ENCODE data around the gene CELF3.

DNA sequence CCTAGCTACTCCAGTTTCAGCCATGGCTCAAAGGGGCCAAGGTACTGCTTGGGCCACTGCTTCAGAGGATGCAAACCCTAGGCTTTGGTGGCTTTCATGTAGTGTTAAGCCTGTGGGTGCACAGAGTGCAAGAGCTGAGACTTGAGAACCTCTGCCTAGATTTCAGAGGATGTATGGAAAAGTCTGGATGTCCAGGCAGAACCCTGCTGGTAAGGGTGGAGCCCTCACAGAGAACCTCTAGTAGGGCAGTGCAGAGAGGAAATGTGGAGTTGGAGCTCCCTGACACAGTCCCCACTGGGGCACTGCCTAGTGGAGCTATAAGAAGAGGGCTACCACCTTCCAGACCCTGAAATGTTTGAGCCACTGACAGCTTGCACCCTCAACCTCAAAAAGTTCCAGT lies 20.9 kb upstream of the CELF3 start:
- no peak for TF ChIP-seq EZH2phosphoT487 (IDR thresholded peaks at IDR 0.05; ENCODE audit: low read depth)
- TF ChIP-seq, protein P1, sequence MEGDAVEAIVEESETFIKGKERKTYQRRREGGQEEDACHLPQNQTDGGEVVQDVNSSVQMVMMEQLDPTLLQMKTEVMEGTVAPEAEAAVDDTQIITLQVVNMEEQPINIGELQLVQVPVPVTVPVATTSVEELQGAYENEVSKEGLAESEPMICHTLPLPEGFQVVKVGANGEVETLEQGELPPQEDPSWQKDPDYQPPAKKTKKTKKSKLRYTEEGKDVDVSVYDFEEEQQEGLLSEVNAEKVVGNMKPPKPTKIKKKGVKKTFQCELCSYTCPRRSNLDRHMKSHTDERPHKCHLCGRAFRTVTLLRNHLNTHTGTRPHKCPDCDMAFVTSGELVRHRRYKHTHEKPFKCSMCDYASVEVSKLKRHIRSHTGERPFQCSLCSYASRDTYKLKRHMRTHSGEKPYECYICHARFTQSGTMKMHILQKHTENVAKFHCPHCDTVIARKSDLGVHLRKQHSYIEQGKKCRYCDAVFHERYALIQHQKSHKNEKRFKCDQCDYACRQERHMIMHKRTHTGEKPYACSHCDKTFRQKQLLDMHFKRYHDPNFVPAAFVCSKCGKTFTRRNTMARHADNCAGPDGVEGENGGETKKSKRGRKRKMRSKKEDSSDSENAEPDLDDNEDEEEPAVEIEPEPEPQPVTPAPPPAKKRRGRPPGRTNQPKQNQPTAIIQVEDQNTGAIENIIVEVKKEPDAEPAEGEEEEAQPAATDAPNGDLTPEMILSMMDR (IDR thresholded peaks at IDR 0.05; ENCODE audit: low read depth, low read length): no peak

Measured in OCI-LY3 (cell line).